ENCODE measurements around the gene CYTH4. TPM values are rescaled to one million over a fixed set of nuclear protein-coding genes. Genes with fewer than 3 reads are reported as not detected.
"Not testable (repeated sequence)": the region's sequence is repeated elsewhere in the genome, so short reads cannot be mapped to it uniquely, and the experiment has no call there.

CYTH4 gene
- total and polyA plus RNA-seq, 10 of the 15 experiments (the other 5 are each of a cell fraction or from before 2014, with no cell fraction given), result 1.5 to 27.3 (median 16.9) TPM

GRCh38 chr22:37328538-37329237 is 46.4 kb downstream of the CYTH4 start:
- RAD21 ChIA-PET (ENCODE audit: unreplicated experiment); DNase-seq (ENCODE audit: low read depth, low spot score); SMC1A ChIA-PET (ENCODE audit: uncharacterized antibody, unreplicated experiment); in situ Hi-C loops (cut with MboI); H3K4me1 ChIP-seq (ENCODE audit: control insufficient read depth, insufficient read depth, low read length); H3K4me3 ChIP-seq; H3K79me2 ChIP-seq (ENCODE audit: control insufficient read depth, insufficient read depth, low read length); CTCF ChIA-PET; H3K36me3 ChIP-seq (ENCODE audit: control insufficient read depth in 2 of 2, insufficient read depth in 2 of 2, low read length in 1 of 2); FAIRE-seq; intact Hi-C loops (cut with micrococcal nuclease; ENCODE audit: unreplicated experiment); H3K27ac ChIP-seq (ENCODE audit: control insufficient read depth, insufficient read depth); H4K20me1 ChIP-seq (ENCODE audit: control insufficient read depth, insufficient read depth); H2AFZ ChIP-seq (ENCODE audit: control insufficient read depth, low read depth, low read length); ATAC-seq; POLR2A ChIA-PET; H3K27me3 ChIP-seq (replicated peaks in 1 of 2; ENCODE audit: control insufficient read depth in 2 of 2, insufficient read depth in 2 of 2, low read length in 1 of 2); H3K4me2 ChIP-seq (ENCODE audit: control insufficient read depth, insufficient read depth); H3K9me3 ChIP-seq (replicated peaks; ENCODE audit: control insufficient read depth, insufficient read depth, low read length); H3K9ac ChIP-seq (ENCODE audit: control insufficient read depth, insufficient read depth, low read length); BruUV-seq (replicated peaks): not testable (repeated sequence)
- 41% methylated on average over 5 of the region's 6 CpGs for WGBS (ENCODE audit: insufficient coverage, insufficient replicate concordance, low lambda C conversion rate, missing lambda C conversion rate)
- TF ChIP-seq ZZZ3 (IDR thresholded peaks at IDR 0.05; ENCODE audit: control insufficient read depth, insufficient read length, low read depth), result peak; percentile 61

GRCh38 chr22:37329238-37330140 is 47.2 kb downstream of the CYTH4 start:
- DNase-seq (ENCODE audit: low read depth, low spot score), result no peak
- no peaks in the 10 kb centered on the region; the same call in 1 of the 2 replicates for H3K4me1 ChIP-seq (ENCODE audit: control insufficient read depth, insufficient read depth, low read length)
- peaks cover 6 to 8% of the 10 kb centered on the region in 2 experiments for H3K27me3 ChIP-seq (replicated peaks in 1 of 2; ENCODE audit: control insufficient read depth in 2 of 2, insufficient read depth in 2 of 2, low read length in 1 of 2)
- TF ChIP-seq ZNF384 (IDR thresholded peaks at IDR 0.05; ENCODE audit: borderline replicate concordance, low read depth, low read length) (no peak), E2F8 (IDR thresholded peaks at IDR 0.05; ENCODE audit: low read depth, partially characterized antibody) (no peak), FOS (IDR thresholded peaks at IDR 0.05; ENCODE audit: borderline replicate concordance, extremely low read depth, insufficient read length) (no peak), HCFC1 (IDR thresholded peaks at IDR 0.05; ENCODE audit: low read length) (no peak), SIX5 (IDR thresholded peaks at IDR 0.05; ENCODE audit: low read depth, low read length, severe bottlenecking) (no peak), TARDBP (IDR thresholded peaks at IDR 0.05; ENCODE audit: borderline replicate concordance) (no peak), SIN3A (IDR thresholded peaks at IDR 0.05; ENCODE audit: low read depth, low read length) (no peak), ZSCAN29 (IDR thresholded peaks at IDR 0.05) (no peak), MTA3 (IDR thresholded peaks at IDR 0.05; ENCODE audit: borderline replicate concordance, low read length) (no peak), ZNF217 (IDR thresholded peaks at IDR 0.05) (no peak), HDGF (IDR thresholded peaks at IDR 0.05) (no peak)
- no peak overlapping the region for H3K9ac ChIP-seq (ENCODE audit: control insufficient read depth, insufficient read depth, low read length)
- WGBS (ENCODE audit: insufficient coverage, insufficient replicate concordance, low lambda C conversion rate, missing lambda C conversion rate), result 38% methylated on average over 14 of the region's 14 CpGs
- H3K4me3 ChIP-seq, result no peak overlapping the region
- BruUV-seq (replicated peaks), result no TSS peak
- RAD21 ChIA-PET (ENCODE audit: unreplicated experiment), result interaction anchor here (3.0 kb wide), 1 partner anchor 13 kb away, joined by 13 read pairs; no protein-coding TSS in a partner anchor
- POLR2A ChIA-PET, result interaction anchor here (1.8 kb wide), 1 partner anchor 10 kb away, joined by 4 read pairs; no protein-coding TSS in a partner anchor
- SMC1A ChIA-PET (ENCODE audit: uncharacterized antibody, unreplicated experiment), result interaction anchor here (0.8 to 1.0 kb wide), 2 partner anchors 8 to 62 kb away, joined by 3 read pairs; no protein-coding TSS in a partner anchor
- in situ Hi-C loops (cut with MboI) (no loop called here), intact Hi-C loops (cut with micrococcal nuclease; ENCODE audit: unreplicated experiment) (no loop called here)
- no peak for FAIRE-seq
- H3K79me2 ChIP-seq (ENCODE audit: control insufficient read depth, insufficient read depth, low read length), result no peaks in the 10 kb centered on the region
- peak; percentile 21; the same call in 1 of the 3 replicates for ATAC-seq
- H3K27ac ChIP-seq (ENCODE audit: control insufficient read depth, insufficient read depth), result no peak overlapping the region
- no peak overlapping the region for H3K4me2 ChIP-seq (ENCODE audit: control insufficient read depth, insufficient read depth)
- H3K9me3 ChIP-seq (replicated peaks; ENCODE audit: control insufficient read depth, insufficient read depth, low read length), result no peaks in the 10 kb centered on the region
- no peaks in the 10 kb centered on the region; the same call in 1 of the 2 replicates for H4K20me1 ChIP-seq (ENCODE audit: control insufficient read depth, insufficient read depth)
- no peaks in the 10 kb centered on the region for H3K36me3 ChIP-seq (ENCODE audit: control insufficient read depth in 2 of 2, insufficient read depth in 2 of 2, low read length in 1 of 2)
- CTCF ChIA-PET, result interaction anchor here (0.6 to 3.4 kb wide), 11 partner anchors 9 to 470 kb away, joined by 3 to 17 read pairs (median 6); no protein-coding TSS in a partner anchor
- H2AFZ ChIP-seq (ENCODE audit: control insufficient read depth, low read depth, low read length), result no peak overlapping the region

Data from GM12878 (cell line).